Memory B cell (primary cell): ENCODE data around the gene ALKBH8.
"Not testable (repeated sequence)": the region's sequence is repeated elsewhere in the genome, so short reads cannot be mapped to it uniquely, and the experiment has no call there.

Source experiments
- ATAC-seq: fragments of 150-1000 bp; cut with Tn5 transposase; 2 replicates; pipeline ENCODE4 v1.10.0; 2021; ENCODE audit warnings: low read depth, mild to moderate bottlenecking, moderate library complexity
- DNase-seq, 2 donors: peaks; one replicate each; pipeline ENCODE4 v3.0.0; 2022; ENCODE audit warnings: low spot score in 2 of 2
- H3K27ac Mint-ChIP-seq: one replicate; pipeline ENCODE4 v1.8.0; 2022; ENCODE audit warnings: mild to moderate bottlenecking, moderate library complexity, mixed read lengths
- H3K27me3 Mint-ChIP-seq: one replicate; pipeline ENCODE4 v1.8.0; 2022; ENCODE audit warnings: mixed read lengths
- H3K36me3 Mint-ChIP-seq: one replicate; pipeline ENCODE4 v1.8.0; 2022; ENCODE audit warnings: mild to moderate bottlenecking, mixed read lengths
- H3K4me1 Mint-ChIP-seq: one replicate; pipeline ENCODE4 v1.8.0; 2022; ENCODE audit warnings: mixed read lengths
- H3K4me3 Mint-ChIP-seq: one replicate; pipeline ENCODE4 v1.8.0; 2022; ENCODE audit warnings: mild to moderate bottlenecking, moderate library complexity, mixed read lengths
- H3K9me3 Mint-ChIP-seq: one replicate; pipeline ENCODE4 v1.8.0; 2022; ENCODE audit warnings: mixed read lengths

Gene ALKBH8

DNA sequence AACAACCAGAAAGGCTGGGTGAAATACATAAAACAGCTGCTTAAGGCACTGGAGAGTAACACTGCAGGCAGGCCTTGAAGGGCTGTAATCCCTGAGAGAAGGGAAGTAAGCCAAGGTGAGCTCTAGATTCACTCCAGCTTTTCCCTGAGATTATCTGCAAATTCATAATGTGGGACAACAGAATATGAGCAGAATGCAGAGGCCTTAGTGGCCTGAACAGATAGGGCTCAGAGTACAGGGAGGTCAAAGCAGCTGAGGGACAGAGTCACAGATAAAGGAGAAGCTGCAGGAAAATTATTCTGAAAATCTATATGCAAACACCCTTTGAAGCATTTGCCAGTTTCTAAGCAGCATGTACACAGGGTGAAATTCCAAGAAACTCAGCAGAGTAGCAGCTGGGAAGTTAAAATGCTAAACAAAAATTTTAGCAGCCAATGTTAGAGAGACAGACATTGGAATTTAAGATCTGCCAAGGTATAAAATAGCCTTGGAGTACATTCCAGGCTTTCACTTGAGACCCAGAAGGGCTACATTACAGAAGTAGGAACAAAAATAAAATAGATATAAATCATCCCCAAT, 59.8 kb downstream of the ALKBH8 start:
- H3K27me3 Mint-ChIP-seq, result no peaks in the 10 kb centered on the region

GRCh38 chr11:107504981-107505380, 60.6 kb downstream of the ALKBH8 start:
- no peaks in the 10 kb centered on the region for H3K4me1 Mint-ChIP-seq
- no peak overlapping the region for H3K4me3 Mint-ChIP-seq
- H3K27ac Mint-ChIP-seq, result no peak overlapping the region
- DNase-seq (no peak), ATAC-seq (no peak)
- H3K36me3 Mint-ChIP-seq, result peaks cover 57% of the 10 kb centered on the region
- H3K27me3 Mint-ChIP-seq, result no peaks in the 10 kb centered on the region
- H3K9me3 Mint-ChIP-seq, result peaks cover 5% of the 10 kb centered on the region

More for the DNA sequence above, 59.8 kb downstream of the ALKBH8 start:
- H3K4me3 Mint-ChIP-seq, result no peak overlapping the region
- peaks cover 63% of the 10 kb centered on the region for H3K36me3 Mint-ChIP-seq
- H3K27ac Mint-ChIP-seq, result no peak overlapping the region
- ATAC-seq, result no peak
- DNase-seq, result no peak
- peaks cover 5% of the 10 kb centered on the region for H3K9me3 Mint-ChIP-seq
- H3K4me1 Mint-ChIP-seq, result no peaks in the 10 kb centered on the region

GRCh38 chr11:107501713-107502112, 63.8 kb downstream of the ALKBH8 start:
- DNase-seq, result no peak
- ATAC-seq, result no peak

GRCh38 chr11:107497371-107497770, 68.2 kb downstream of the ALKBH8 start:
- not testable (repeated sequence) for H3K9me3 Mint-ChIP-seq, H3K4me3 Mint-ChIP-seq, DNase-seq, H3K4me1 Mint-ChIP-seq, H3K27me3 Mint-ChIP-seq, ATAC-seq, H3K27ac Mint-ChIP-seq
- peaks cover 12% of the 10 kb centered on the region for H3K36me3 Mint-ChIP-seq

More at GRCh38 chr11:107501713-107502112, 63.8 kb downstream of the ALKBH8 start:
- Mint-ChIP-seq H3K9me3 (peaks cover 5% of the 10 kb centered on the region), H3K4me3 (no peak overlapping the region), H3K27me3 (no peaks in the 10 kb centered on the region), H3K4me1 (no peaks in the 10 kb centered on the region), H3K36me3 (peaks cover 46% of the 10 kb centered on the region), H3K27ac (no peak overlapping the region)

DNA sequence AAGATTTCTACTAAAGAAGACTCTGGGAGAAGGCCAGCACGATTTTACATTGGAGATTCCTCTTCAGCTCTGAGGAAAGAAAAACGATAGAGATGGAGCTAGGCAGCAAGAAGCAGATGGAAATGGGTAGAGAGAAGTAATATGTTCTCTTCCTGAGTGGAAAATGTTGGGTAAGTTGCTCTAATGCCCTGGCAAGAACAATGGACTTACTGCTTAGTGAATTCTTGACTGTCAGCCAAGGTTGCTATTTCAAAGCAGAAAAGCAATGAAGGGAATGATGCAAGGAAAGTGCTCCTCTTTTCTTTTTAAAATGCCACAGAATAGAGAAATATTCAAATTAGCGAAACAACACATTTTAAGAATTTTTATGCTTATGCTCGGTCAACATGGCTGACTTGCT, 69.5 kb downstream of the ALKBH8 start:
- no peaks in the 10 kb centered on the region for H3K9me3 Mint-ChIP-seq
- H3K27ac Mint-ChIP-seq, result no peak overlapping the region
- ATAC-seq (no peak), DNase-seq (no peak)
- peaks cover under 1% of the 10 kb centered on the region for H3K36me3 Mint-ChIP-seq
- no peaks in the 10 kb centered on the region for H3K27me3 Mint-ChIP-seq
- H3K4me3 Mint-ChIP-seq, result no peak overlapping the region
- H3K4me1 Mint-ChIP-seq, result no peaks in the 10 kb centered on the region

- H3K9me3 Mint-ChIP-seq, result no peaks in the 10 kb centered on the region
- H3K27me3 Mint-ChIP-seq, result no peaks in the 10 kb centered on the region
- no peak overlapping the region for H3K4me3 Mint-ChIP-seq
- H3K36me3 Mint-ChIP-seq, result no peaks in the 10 kb centered on the region
- no peak for ATAC-seq
- DNase-seq, result no peak
- no peak overlapping the region for H3K27ac Mint-ChIP-seq
- no peaks in the 10 kb centered on the region for H3K4me1 Mint-ChIP-seq
Observed at GRCh38 chr11:107494055-107494454, 71.5 kb downstream of the ALKBH8 start.

DNA sequence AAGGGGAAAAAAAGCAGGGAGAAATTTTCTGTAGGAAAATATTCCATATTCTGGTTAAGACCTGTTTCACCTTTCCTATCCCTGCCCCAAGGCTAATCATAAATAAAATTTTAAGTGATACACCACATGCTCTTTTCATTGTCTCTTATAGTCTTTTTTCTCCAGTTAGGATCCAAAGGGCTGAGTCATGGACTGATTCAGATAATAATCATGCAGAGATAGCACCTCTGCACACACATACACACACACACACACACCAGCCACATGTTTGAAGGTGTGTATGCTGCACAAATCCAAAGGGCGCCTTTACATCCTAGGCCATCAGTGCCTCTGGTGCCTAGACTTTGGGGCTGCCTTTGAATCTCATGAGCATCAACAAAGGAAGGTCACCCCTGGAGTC, 72.4 kb downstream of the ALKBH8 start:
- H3K4me3 Mint-ChIP-seq, result no peak overlapping the region
- peaks cover 3% of the 10 kb centered on the region for H3K27me3 Mint-ChIP-seq
- DNase-seq (no peak), ATAC-seq (no peak)
- peaks cover 2% of the 10 kb centered on the region for H3K36me3 Mint-ChIP-seq
- no peak overlapping the region for H3K27ac Mint-ChIP-seq
- H3K4me1 Mint-ChIP-seq, result no peaks in the 10 kb centered on the region
- H3K9me3 Mint-ChIP-seq, result peaks cover 2% of the 10 kb centered on the region

DNA sequence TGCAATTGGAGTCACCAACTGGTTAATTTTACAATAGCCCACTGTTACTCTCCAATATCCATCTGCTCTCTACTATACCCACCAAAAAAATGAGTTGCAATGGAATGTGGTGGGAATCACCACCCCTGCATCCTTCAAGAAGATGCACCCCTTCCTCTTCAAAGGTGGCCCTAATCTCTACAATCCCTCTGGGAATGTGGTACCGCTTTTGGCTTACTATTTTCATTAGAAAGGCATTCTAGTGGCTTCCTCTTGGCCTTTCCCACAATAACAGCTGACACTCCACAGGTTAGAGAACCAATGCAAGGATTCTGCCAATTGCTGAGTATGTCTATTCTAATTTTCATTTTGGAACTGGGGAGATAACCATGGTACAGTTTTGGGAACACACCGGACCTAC, 74.7 kb downstream of the ALKBH8 start:
- DNase-seq (no peak), ATAC-seq (no peak)
- Mint-ChIP-seq H3K27ac (no peak overlapping the region), H3K27me3 (peaks cover 3% of the 10 kb centered on the region), H3K9me3 (peaks cover 2% of the 10 kb centered on the region), H3K4me3 (no peak overlapping the region), H3K36me3 (peaks cover 2% of the 10 kb centered on the region), H3K4me1 (no peaks in the 10 kb centered on the region)

DNA sequence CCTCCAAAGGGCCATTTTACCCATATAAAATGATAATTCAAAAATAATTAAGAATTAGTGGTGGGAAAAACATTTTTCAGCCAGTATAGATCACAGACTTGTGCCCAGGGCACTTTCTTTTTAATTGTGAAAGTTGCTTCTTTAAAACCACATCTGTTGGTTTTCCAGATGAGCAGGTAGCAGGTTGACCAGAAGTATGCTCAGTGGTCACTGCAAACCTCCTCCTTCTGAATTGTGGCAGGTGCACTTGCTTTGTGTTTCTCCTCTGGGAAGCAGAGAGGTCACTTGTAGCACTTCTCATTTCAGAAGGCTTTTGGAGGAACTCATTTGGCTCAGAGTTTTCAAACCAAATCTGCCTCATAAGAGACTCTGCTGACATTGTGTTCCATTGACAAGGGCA, 83.3 kb downstream of the ALKBH8 start:
- Mint-ChIP-seq H3K36me3 (no peaks in the 10 kb centered on the region), H3K9me3 (no peaks in the 10 kb centered on the region), H3K4me3 (no peak overlapping the region), H3K27ac (no peak overlapping the region), H3K4me1 (no peaks in the 10 kb centered on the region), H3K27me3 (peaks cover 2% of the 10 kb centered on the region)
- no peak for DNase-seq
- ATAC-seq, result no peak

DNA sequence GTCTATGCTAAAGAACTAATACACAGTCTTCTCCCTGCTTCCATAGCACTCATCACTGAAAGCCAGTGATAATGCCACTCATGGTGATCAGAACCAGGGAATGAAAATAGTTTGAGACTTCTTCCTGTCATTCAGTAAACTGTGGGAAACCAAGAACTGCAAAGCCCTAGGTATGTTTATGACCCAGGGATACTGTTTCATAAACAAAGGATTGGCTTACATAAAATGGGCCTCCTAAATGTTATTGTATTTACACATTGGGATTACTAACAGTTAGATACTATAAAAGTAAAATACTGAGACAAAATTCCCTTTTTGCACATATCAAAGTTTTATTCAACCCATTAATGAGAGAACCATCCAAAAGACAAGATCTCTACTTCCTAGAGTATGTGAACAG, 86.6 kb downstream of the ALKBH8 start:
- Mint-ChIP-seq H3K27me3 (peaks cover 22% of the 10 kb centered on the region), H3K4me3 (no peak overlapping the region), H3K4me1 (no peaks in the 10 kb centered on the region), H3K36me3 (no peaks in the 10 kb centered on the region), H3K9me3 (no peaks in the 10 kb centered on the region), H3K27ac (no peak overlapping the region)
- no peak for ATAC-seq
- DNase-seq, result no peak

GRCh38 chr11:107477820-107478219, 87.7 kb downstream of the ALKBH8 start:
- no peak for DNase-seq
- Mint-ChIP-seq H3K9me3 (no peaks in the 10 kb centered on the region), H3K4me1 (no peaks in the 10 kb centered on the region), H3K27me3 (peaks cover 23% of the 10 kb centered on the region), H3K27ac (no peak overlapping the region), H3K4me3 (no peak overlapping the region), H3K36me3 (no peaks in the 10 kb centered on the region)
- ATAC-seq, result no peak

DNA sequence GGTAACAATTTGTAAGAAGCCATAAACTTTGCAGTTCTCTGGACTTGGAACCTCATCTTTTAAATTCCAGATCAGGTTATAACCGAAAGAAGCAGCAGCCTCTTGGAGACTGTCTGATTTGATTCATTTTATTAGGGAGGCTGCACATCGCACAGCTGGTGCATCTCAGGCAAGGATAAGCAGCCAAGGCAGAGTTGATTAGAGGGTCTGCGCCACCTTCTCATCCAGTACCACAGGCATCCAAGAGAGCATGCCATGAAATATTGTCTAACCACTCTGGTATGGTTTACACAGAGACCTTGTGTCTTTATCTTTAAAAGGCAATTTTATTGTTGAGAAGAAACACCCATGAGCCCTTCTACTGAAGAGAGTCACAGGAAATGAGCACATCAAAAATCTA, 91.7 kb downstream of the ALKBH8 start:
- H3K27ac Mint-ChIP-seq, result no peak overlapping the region
- H3K4me3 Mint-ChIP-seq, result no peak overlapping the region
- H3K36me3 Mint-ChIP-seq, result peaks cover 1% of the 10 kb centered on the region
- peaks cover 29% of the 10 kb centered on the region for H3K27me3 Mint-ChIP-seq
- no peaks in the 10 kb centered on the region for H3K4me1 Mint-ChIP-seq
- DNase-seq, result no peak
- no peak for ATAC-seq
- no peaks in the 10 kb centered on the region for H3K9me3 Mint-ChIP-seq

DNA sequence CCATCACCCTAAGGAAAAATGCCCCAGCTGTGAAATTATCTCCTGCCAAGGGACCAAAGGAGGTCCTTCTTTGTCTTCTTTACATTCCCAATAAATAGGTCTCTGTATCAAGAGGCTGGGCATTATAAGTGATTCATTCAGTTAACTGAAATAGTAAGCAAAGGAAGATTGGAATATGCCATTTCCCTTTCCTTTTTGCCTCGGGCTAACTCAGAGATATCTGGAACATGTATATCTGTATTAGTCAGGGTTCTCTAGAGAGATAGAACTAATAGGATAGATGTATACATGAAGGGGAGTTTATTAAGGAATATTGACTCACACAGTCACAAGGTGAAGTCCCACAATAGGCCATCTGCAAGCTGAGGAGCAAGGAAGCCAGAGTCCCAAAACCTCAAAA, 92.6 kb downstream of the ALKBH8 start:
- no peaks in the 10 kb centered on the region for H3K4me1 Mint-ChIP-seq
- DNase-seq (no peak), ATAC-seq (no peak)
- H3K36me3 Mint-ChIP-seq, result peaks cover 1% of the 10 kb centered on the region
- H3K9me3 Mint-ChIP-seq, result no peaks in the 10 kb centered on the region
- H3K27me3 Mint-ChIP-seq, result peaks cover 34% of the 10 kb centered on the region
- H3K27ac Mint-ChIP-seq, result no peak overlapping the region
- H3K4me3 Mint-ChIP-seq, result no peak overlapping the region

GRCh38 chr11:107468596-107468995, 96.9 kb downstream of the ALKBH8 start:
- DNase-seq (no peak), ATAC-seq (no peak)
- Mint-ChIP-seq H3K27ac (no peak overlapping the region), H3K9me3 (peaks cover 4% of the 10 kb centered on the region), H3K4me1 (no peaks in the 10 kb centered on the region), H3K36me3 (peaks cover 5% of the 10 kb centered on the region), H3K4me3 (no peak overlapping the region), H3K27me3 (peaks cover 21% of the 10 kb centered on the region)

- ATAC-seq, result no peak
- Mint-ChIP-seq H3K4me3 (no peak overlapping the region), H3K36me3 (peaks cover 8% of the 10 kb centered on the region), H3K27me3 (peaks cover 23% of the 10 kb centered on the region), H3K27ac (no peak overlapping the region), H3K4me1 (no peaks in the 10 kb centered on the region), H3K9me3 (peaks cover 6% of the 10 kb centered on the region)
- no peak for DNase-seq
Observed at GRCh38 chr11:107467696-107468095, 97.8 kb downstream of the ALKBH8 start.
